Tibial nerve (tissue), 3 donors: ENCODE measurements around the gene TRPV5.

ENCODE experiments used
- POLR2A ChIP-seq, 2 donors: fragments of 450-650 bp; IDR thresholded peaks; one replicate each; pipeline ENCODE4 v1.6.1; 2017; ENCODE audit warnings: antibody characterized with exemption in 2 of 2, mild to moderate bottlenecking in 2 of 2, moderate library complexity in 2 of 2
- TF ChIP-seq, protein P1 (sequence below), 5 experiments: fragments of 200-600 bp in 3 of 5; fragments of 450-650 bp in 2 of 5; sonication (generic) in 3 of 5; IDR thresholded peaks; one replicate each; pipeline ENCODE4 v1.5.1; 2016 to 2019; ENCODE audit warnings: antibody characterized with exemption in 5 of 5, mild to moderate bottlenecking in 3 of 5, moderate library complexity in 2 of 5

DNA sequence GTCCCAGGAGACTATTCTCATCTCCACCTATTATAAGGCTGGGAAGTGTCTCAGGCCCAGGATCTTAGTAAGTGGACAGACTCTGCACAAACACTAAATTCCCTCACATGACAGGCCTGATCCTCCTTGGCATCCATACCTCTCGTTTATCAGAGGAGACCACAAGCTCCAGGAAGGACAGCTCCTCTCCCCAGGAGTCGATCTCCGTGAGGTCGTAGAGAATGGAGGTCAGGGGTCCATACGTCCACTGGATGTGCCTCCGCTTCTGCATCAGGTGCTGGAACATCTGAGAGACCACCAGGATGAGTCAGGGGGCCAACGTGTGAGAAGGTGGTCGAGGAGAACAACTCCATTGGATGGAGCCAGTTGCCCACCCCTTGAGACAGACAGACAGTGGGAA is 5.6 kb downstream of the TRPV5 start:
- TF ChIP-seq, protein P1, sequence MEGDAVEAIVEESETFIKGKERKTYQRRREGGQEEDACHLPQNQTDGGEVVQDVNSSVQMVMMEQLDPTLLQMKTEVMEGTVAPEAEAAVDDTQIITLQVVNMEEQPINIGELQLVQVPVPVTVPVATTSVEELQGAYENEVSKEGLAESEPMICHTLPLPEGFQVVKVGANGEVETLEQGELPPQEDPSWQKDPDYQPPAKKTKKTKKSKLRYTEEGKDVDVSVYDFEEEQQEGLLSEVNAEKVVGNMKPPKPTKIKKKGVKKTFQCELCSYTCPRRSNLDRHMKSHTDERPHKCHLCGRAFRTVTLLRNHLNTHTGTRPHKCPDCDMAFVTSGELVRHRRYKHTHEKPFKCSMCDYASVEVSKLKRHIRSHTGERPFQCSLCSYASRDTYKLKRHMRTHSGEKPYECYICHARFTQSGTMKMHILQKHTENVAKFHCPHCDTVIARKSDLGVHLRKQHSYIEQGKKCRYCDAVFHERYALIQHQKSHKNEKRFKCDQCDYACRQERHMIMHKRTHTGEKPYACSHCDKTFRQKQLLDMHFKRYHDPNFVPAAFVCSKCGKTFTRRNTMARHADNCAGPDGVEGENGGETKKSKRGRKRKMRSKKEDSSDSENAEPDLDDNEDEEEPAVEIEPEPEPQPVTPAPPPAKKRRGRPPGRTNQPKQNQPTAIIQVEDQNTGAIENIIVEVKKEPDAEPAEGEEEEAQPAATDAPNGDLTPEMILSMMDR (IDR thresholded peaks at IDR 0.05) = no peak
- no peak for TF ChIP-seq POLR2A (IDR thresholded peaks at IDR 0.05)
